ENCODE measurements around the gene FGGY.

FGGY gene

DNA sequence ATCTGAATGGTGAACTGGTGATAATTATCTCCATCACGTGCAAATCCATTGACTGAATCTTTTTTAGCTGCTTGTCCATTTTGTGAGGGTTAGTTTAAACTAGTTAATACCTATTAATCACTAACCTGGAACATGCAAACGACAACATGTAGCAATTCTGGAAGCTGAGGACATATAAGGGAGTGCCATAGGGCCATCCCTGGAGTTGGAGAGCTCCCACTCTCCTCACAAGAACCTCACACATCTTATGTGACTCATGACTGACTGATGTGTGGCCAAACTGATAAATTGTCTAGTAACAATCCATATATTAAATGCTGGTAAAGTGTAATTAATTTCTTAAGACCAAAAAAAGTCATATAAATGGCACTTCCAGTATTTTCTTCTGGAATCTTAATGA lies 454.9 kb downstream of the FGGY start:
- no peak for DNase-seq

DNA sequence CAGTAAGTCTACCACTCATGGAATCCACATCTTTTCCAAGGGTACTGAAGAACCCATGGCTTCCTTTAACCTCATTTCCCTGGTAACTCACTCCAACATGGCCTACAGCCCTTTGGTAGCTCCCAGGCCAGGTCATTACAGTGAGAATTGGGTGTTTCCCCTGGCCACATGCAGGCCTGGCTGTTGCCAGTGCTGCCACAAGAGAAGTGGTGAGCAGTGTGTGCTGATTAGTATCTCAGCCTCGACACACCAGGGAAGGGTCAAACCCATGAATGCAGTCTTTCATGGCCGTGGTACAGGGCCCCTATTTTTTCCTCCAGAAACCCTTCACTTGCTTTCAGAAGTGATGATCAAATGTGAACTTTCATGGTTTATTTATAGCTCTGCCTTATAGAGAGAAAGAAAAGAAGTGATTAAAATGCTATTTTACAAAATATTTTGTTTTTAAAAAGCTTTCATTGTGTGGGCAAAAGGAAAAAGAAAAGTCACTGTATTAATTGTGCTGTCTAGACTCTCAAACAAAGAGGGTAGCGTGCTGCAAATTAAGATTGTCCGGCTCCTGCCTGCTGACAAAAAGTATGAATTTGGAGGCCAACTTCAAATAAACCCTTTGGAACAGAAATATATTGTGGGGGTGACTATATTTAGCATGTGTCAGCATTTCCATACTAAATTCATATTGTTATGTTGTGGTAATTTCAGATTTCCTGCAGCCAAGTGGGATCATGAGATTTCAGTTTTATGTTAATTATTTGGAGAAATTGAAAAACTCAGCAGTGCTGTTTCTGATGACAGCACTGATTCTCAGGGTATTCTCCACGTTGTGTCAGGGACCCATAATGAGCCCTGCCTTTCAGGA lies 455.9 kb downstream of the FGGY start:
- no peak for DNase-seq

DNA sequence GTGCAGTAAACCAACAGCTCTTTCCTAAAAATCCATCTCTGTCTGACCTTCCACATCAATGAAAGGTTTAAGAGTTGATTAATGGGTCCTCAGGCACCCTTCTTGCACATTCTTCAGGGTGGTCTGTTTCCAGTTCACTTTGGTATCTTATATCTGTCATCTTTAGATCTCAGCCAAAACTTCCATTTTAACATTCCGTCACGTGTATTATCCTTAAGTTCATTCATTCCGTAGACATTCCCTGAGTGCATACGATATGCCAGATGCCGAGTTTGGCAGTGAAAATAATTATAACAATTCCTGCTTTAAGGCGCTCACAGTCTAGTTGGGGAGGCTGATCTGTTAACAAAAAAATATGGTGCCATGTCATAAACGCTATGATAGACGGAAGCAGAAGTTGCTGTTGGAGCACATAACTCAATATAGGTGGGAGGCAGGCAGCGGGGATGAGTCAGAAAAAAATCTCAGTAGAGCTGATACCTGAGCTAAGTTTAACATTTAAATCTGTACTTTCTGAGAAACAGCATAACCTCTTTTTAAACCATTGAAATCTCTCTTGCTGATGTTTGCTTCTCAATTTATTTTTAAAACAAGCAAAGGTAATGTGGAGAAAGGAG lies 458.3 kb downstream of the FGGY start:
- DNase-seq: no peak

DNA sequence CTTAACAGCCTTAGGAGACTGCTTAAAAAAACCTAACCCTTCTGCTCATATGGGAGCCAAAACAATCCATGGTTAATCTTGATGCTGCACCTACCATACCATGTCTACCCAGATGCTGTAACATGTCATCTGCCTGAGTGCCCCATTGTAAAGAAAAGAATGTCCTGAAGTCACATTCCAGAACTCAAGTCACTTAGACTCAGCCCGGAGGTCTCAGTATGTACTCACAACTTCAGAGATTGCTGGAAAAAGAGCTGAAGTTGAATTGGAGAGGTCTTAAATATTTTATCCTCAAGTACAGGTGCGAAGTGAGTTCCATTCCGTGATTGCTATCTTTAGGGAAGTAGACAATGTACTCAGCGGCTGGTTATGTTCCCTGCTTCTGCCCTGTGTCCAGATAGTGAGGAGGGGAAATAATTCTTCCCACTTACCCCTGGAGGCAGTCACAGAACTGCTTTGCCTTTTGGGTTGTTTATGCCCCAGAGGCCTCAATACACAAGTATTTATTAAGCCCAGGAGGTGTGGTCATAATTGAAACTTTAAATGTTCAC lies 460.4 kb downstream of the FGGY start:
- no peak for DNase-seq

GRCh38 chr1:59759156-59759925 lies 462.4 kb downstream of the FGGY start:
- DNase-seq: peak; percentile 6

GRCh38 chr1:59761443-59761842 lies 464.5 kb downstream of the FGGY start:
- no peak for DNase-seq

- DNase-seq: no peak
Observed at GRCh38 chr1:59763418-59763817, 466.5 kb downstream of the FGGY start.

- no peak for DNase-seq
Observed at GRCh38 chr1:59765011-59765730, 468.3 kb downstream of the FGGY start.

- no peak for DNase-seq
Observed at GRCh38 chr1:59766227-59766855, 469.4 kb downstream of the FGGY start.

- no peak for DNase-seq
Observed at GRCh38 chr1:59767119-59767518, 470.2 kb downstream of the FGGY start.

GRCh38 chr1:59768792-59769735 lies 472.2 kb downstream of the FGGY start:
- no peak for DNase-seq

DNA sequence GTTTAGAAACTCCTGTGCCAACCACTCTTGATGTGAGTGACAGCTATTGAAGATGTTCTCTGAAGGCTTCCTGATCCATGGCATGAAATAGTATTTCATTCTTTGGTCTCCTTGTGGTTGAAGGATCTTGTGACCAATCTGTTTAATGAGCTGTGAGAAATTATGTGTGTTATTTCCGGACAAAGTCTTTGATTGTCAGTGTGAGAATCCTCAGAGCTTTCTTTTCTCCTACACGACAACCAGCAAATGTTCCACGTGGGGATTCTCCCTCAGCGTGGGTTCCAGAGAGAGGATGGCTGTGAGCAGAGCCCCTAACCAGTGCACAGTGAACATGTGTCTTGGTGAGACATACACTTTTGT lies 472.8 kb downstream of the FGGY start:
- DNase-seq: no peak

GRCh38 chr1:59771361-59771760 lies 474.5 kb downstream of the FGGY start:
- DNase-seq: no peak

GRCh38 chr1:59775480-59775879 lies 478.6 kb downstream of the FGGY start:
- no peak for DNase-seq

DNA sequence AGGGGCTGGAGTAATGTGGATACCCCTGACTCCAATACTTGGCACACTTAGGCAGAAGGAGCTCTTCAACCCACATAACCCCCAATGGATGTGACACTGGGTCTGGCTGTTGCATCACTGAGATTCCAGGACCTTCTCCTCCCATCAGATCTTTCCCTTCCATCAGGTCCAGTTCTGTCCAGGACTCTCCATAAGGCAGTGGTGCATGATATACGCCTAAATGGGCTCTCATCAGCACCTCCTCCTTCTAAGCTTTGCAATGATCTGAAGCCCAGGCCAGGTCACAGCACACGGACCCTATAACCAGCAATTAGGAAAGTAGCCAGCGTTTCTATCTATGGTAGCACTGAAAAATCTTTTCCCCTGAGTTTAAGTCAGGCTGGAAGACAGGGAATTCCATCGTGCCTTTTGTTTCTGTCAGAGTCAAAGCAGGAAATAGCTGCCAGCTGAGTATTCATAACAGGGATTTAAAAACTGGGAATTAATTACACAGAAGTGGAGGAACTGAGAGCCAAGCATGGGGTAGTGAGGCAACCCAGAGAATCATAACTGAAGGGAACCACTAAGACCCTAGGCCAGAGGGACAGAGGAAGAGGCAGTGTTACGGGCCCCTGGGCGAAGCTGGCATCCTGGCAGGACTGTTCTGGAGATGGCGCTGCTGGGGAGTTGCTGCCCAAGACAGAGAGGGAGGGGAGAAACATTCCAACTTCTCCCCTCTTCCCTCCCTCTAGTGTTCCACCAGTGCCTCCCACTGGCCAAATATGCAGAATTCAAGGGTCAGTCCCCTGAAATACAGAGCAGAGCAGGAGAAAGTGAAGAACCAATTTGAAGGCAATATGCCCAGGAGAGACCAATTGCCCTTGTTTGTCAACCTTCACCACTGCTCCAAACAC lies 480.3 kb downstream of the FGGY start:
- no peak for DNase-seq

- DNase-seq: no peak
Observed at GRCh38 chr1:59779949-59780348, 483.1 kb downstream of the FGGY start.

- no peak for DNase-seq
Observed at GRCh38 chr1:59788825-59789224, 491.9 kb downstream of the FGGY start.

- DNase-seq: no peak
Observed at GRCh38 chr1:59798600-59798999, 501.7 kb downstream of the FGGY start.

DNA sequence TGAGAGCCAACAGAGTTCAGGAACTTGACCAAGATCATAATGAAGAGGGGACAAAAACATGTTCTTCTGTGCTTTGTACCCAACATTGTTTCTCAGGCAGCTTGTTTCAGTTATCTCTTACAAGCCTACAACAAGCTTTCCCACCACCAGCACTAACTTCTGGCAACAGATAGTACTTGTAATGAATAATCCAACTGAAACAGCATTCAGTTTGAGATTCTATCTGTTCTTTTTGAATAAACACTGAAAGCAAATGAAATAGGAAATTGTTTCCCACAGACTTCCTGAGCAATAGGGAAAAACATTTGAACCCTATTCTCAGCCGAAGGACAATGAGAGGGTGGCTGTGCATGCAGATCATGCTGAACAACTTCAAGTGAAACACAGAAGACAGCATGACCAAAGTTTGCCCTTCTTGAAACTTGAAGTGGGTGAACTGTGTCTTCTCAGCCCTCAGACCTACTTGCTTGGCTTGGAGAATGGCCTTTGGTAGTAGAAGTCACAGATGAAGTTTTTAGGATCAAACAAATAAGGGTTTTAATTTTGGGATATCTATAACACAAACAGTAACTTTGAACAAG lies 506.7 kb downstream of the FGGY start:
- DNase-seq: no peak

GRCh38 chr1:59804301-59804700 lies 507.4 kb downstream of the FGGY start:
- no peak for DNase-seq

All from NCI-H1436 treated with DMSO at 0.1 percent for 48 hours (cell line).